Skeletal muscle satellite cell (primary cell): ENCODE results near the gene CSGALNACT2.

Experiments used
- H3K27me3 ChIP-seq: 2 replicates; pipeline ENCODE4 v1.7.0; 2013; ENCODE audit warnings: low read length; ENCODE audit not compliant: control insufficient read depth, insufficient read depth
- H3K36me3 ChIP-seq: 2 replicates; pipeline ENCODE4 v1.7.0; 2013; ENCODE audit warnings: mild to moderate bottlenecking, control low read depth, low read length; ENCODE audit not compliant: insufficient read depth
- H3K4me1 ChIP-seq: 2 replicates; pipeline ENCODE4 v1.7.0; 2013; ENCODE audit warnings: low read length; ENCODE audit not compliant: control insufficient read depth, insufficient read depth
- H3K4me2 ChIP-seq: 2 replicates; pipeline ENCODE4 v1.7.0; 2013; ENCODE audit warnings: mild to moderate bottlenecking, low read length
- H3K4me3 ChIP-seq: 2 replicates; pipeline ENCODE4 v1.7.0; 2013; ENCODE audit warnings: low read length
- H3K9ac ChIP-seq: 2 replicates; pipeline ENCODE4 v1.7.0; 2013; ENCODE audit warnings: mild to moderate bottlenecking, low read depth, low read length, moderate library complexity
- H3K9me3 ChIP-seq: replicated peaks from 2 replicates; pipeline ENCODE4 v1.7.0; 2013; ENCODE audit warnings: mild to moderate bottlenecking, control low read depth, low read length

The CSGALNACT2 gene

DNA sequence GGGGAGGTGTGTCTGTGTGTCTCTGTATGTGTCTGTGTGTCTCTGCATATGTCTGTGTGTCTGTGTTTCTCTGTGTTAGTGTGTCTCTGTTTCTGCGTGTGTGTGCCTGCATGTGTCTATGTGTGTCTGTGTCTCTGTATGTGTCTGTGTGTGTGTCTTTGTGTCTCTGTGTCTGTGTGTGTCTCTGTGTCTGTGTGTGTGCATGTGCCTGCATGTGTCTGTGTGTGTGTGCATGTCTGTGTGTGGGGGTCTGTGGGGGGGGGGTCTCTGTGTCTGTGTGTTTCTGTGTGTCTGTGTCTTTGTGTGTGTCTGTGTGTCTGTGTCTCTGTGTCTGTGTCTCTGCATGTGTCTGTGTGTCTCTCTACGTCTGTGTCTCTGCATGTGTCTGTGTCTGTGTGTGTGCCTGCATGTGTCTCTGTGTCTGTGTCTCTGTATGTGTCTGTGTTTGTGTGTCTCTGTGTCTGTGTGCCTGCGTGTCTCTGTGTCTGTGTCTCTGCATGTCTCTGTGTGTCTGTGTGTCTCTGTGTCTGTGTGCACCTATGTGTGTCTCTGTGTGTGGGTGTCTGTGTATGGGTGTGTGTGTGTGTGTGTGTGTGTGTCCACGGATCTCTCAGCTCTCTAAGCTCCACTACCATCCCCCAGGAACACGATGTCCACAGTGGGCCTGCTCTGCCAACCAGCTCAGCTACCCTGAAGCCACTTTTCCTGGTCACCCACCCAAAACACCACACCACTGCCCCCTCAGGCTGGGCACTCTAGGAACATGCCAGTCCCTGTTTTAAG lies 87.0 kb downstream of the CSGALNACT2 start:
- Histone ChIP-seq H3K4me2 (no peak overlapping the region), H3K36me3 (no peaks in the 10 kb centered on the region), H3K9ac (no peak overlapping the region), H3K9me3 (no peaks in the 10 kb centered on the region), H3K27me3 (peaks cover 78% of the 10 kb centered on the region), H3K4me1 (no peaks in the 10 kb centered on the region), H3K4me3 (no peak overlapping the region)

- no peak overlapping the region for H3K9ac ChIP-seq
- H3K4me3 ChIP-seq: no peak overlapping the region
- H3K4me1 ChIP-seq: no peaks in the 10 kb centered on the region
- peaks cover 83% of the 10 kb centered on the region for H3K27me3 ChIP-seq
- H3K9me3 ChIP-seq: no peaks in the 10 kb centered on the region
- H3K4me2 ChIP-seq: no peak overlapping the region
- no peaks in the 10 kb centered on the region for H3K36me3 ChIP-seq
These were observed 87.5 kb downstream of the CSGALNACT2 start for GRCh38 chr10:43225787-43226153.

DNA sequence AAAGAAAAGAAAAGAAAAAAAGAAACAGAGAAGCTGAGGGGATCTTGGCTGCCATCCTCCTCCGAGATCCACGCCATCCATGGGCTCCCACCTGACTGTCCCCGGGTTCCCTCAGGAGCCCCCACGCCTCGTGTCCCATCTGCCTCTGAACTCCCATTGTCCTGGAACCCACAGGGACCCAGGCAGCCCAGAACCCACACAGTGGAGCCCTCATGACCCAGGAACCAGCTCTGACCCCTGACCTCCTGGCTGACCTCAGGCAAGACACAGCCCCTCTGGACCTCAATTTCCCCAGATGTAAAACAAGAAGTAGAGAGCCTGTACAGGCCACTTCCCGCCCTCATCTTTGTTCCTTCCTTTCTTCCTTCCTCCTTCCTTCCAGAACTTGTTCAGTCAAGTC lies 88.2 kb downstream of the CSGALNACT2 start:
- H3K4me3 ChIP-seq: no peak overlapping the region
- H3K9me3 ChIP-seq: no peaks in the 10 kb centered on the region
- H3K9ac ChIP-seq: no peak overlapping the region
- H3K36me3 ChIP-seq: no peaks in the 10 kb centered on the region
- H3K27me3 ChIP-seq: peaks cover 87% of the 10 kb centered on the region
- H3K4me1 ChIP-seq: no peaks in the 10 kb centered on the region
- H3K4me2 ChIP-seq: no peak overlapping the region

GRCh38 chr10:43226851-43227845 lies 88.9 kb downstream of the CSGALNACT2 start:
- H3K9ac ChIP-seq: no peak overlapping the region
- no peaks in the 10 kb centered on the region for H3K36me3 ChIP-seq
- H3K9me3 ChIP-seq: no peaks in the 10 kb centered on the region
- H3K27me3 ChIP-seq: peaks cover 85% of the 10 kb centered on the region
- H3K4me2 ChIP-seq: no peak overlapping the region
- H3K4me1 ChIP-seq: no peaks in the 10 kb centered on the region
- no peak overlapping the region for H3K4me3 ChIP-seq

DNA sequence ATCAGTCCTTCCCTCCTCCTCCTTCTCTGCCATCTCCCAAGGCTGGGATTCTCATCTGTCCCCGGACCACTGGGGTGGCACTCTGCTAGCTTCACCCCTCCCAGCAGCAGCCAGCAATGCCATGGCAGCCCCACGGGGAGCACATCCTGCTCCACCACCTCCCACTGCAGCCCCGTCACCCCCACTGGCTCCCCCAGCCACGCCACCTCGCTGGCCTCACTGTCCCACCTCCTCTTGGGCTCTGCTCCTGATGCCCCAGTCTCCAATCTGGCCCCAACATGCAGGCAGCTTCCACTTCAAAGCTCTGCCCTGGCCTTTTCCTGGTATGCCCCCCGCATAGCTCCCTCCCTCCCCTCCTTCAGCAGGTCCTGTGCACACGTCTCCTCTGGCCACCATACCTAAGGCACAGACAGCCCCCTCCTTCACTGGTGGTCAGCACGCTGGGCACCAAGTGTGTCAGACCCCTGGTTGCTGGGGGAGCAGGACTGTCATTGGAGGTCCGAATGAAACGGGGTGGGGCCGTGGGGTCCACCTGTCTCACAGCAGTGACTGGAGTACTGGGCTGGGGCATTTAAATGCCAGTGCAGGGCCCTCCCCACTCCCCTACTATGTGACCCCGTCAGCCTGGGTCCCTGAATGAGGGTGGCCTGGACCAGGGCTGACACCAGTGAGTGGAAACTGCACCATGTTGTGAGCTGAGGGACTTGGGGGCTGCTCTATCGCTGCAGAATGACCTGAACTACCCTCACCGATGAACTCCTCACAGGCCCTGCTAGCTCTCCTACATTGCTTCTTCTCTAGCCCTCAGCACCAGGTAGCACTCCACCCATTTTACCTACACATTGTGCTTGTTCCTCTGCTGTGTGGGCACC lies 89.9 kb downstream of the CSGALNACT2 start:
- no peaks in the 10 kb centered on the region for H3K36me3 ChIP-seq
- no peaks in the 10 kb centered on the region for H3K4me1 ChIP-seq
- no peak overlapping the region for H3K4me3 ChIP-seq
- no peak overlapping the region for H3K9ac ChIP-seq
- H3K9me3 ChIP-seq: no peaks in the 10 kb centered on the region
- no peak overlapping the region for H3K4me2 ChIP-seq
- H3K27me3 ChIP-seq: peaks cover 82% of the 10 kb centered on the region

DNA sequence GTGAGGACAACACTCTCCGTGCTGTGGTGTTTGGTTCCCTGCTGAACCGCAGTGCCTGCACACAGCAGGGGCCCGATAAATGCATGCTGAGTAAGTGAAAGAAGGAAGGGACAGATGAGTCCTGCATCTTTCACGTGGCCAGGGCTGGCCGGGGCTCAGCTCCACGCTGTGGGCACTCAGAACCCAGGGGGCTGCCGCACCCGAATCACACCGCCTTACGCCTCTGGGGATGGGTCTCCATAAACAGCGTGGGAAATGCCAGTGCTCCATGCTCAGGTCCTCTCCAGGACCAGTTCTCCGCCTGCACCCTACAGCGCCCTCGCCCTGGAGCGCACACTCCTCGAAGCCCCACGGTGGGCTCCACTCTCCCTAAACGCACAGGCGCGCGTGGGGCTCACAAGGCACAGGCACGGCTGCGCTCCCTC lies 90.5 kb downstream of the CSGALNACT2 start:
- Histone ChIP-seq H3K36me3 (no peaks in the 10 kb centered on the region), H3K4me1 (no peaks in the 10 kb centered on the region), H3K9me3 (no peaks in the 10 kb centered on the region), H3K4me2 (no peak overlapping the region), H3K27me3 (peaks cover 82% of the 10 kb centered on the region), H3K9ac (no peak overlapping the region), H3K4me3 (no peak overlapping the region)

DNA sequence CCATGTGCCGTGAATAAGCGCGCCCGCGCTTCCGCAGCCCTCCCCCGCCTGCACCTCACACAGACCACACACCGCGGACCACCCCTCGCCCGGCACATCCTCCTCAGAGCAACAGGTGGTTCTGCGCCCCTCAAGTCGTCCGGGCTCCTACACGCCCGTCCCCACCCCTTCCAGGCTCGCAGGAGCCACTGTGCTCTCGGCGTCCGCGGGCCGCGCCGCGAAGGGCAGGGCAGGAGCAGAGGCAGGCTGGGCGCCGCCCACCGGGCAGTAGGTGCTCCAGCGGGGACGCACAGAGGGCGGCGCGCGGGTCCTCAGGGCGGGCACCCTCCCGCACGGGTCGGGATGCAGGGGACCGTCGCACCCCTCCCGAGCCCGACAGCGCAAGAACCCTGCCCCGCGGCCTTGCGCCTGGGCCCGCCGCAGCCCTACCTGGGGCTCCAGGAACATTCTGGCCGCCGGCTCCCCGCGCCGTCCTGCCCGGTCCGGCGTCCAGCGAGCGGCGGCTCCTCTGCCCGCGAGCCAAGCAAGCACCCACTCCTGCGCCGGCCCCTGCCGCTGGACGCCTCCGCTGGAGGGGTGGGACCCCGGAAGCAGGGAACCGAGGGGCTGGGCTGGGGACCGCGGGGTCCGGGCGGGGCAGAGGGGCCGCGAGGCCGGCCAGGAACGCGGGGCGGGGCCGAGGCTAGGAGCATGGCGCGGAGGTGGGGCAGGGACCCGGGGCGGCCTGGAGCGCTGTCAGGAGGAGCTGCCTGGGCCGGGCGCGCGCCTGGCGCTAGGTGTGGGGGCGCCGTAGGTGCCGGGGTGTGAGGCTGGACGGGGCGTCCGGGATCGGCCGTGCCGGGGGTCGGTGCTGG lies 91.2 kb downstream of the CSGALNACT2 start:
- peak overlapping the region; percentile 33 for H3K4me2 ChIP-seq
- no peaks in the 10 kb centered on the region for H3K4me1 ChIP-seq
- no peaks in the 10 kb centered on the region for H3K9me3 ChIP-seq
- H3K9ac ChIP-seq: no peak overlapping the region
- H3K4me3 ChIP-seq: no peak overlapping the region
- peaks cover 80% of the 10 kb centered on the region for H3K27me3 ChIP-seq
- H3K36me3 ChIP-seq: no peaks in the 10 kb centered on the region

DNA sequence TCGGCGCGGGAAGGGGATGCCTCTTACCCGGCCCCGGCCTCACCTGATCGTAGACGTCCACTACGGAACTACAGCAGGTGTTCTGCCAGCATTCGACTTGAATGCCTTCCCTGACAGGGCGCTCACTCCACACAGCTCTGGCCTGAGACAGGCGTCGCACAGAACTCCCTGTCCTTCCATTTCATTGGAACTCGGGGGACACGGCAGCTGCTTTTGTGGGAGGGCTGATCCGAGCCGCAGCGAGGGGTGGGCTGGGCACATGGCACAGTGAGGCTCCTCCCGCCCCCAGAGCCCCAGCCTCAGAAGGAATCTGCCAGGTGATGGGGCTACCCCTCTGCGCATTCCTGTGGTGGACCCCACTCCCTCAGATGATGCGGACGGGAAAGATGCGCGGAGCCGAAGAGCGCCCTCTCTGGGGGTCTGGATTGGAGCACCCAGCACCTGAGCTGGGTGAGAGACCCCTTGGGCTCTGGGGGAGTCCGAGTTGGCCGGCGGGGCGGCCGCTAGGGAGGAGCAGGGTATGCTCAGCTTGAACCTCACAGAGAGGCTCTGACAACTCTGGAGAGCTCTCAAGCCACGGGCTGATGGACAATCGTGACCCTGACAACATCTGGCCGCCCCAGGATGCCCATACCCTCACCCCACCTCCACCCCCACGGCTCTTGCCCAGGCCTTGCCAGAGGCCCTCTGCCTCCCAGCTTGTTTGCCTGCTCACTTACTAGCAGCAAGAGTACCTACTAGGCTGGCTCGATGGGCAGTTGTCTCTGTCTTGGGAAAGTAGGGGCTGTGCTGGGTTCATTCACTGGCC lies 92.1 kb downstream of the CSGALNACT2 start:
- H3K36me3 ChIP-seq: no peaks in the 10 kb centered on the region
- H3K9ac ChIP-seq: no peak overlapping the region
- H3K4me1 ChIP-seq: no peaks in the 10 kb centered on the region

DNA sequence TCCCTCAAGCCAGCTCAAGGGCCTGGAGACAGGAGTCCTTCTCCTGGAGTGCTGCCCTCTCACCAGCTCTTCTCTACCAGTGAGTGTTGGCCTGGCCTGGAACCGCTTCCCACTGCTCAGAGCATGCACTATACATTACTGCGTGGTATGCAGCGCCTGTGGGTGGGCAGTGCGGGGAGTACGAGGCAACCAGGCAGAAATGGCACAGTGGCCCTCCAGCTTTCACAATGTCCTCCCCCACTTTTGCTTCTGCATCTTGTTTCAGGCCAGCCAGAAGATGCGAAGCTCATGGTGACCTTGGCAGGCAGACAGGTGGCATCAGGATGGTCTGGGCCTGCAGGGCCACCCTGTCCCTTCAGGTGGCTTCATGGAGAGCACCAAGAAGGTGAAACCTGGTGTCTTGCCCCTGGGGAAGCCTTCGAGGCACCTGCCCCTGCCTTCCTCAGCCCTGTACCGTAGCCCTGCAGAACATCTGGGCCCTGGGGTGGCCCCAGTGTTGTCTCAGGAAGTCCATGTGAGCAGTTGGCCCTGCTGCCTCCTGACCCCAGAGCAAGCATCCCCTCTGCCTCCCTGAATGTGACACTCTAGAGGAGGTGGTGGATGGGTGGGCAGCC lies 92.8 kb downstream of the CSGALNACT2 start:
- H3K27me3 ChIP-seq: peaks cover 78% of the 10 kb centered on the region
- H3K4me3 ChIP-seq: no peak overlapping the region
- no peaks in the 10 kb centered on the region for H3K9me3 ChIP-seq
- H3K4me1 ChIP-seq: no peaks in the 10 kb centered on the region
- no peak overlapping the region for H3K9ac ChIP-seq
- H3K36me3 ChIP-seq: no peaks in the 10 kb centered on the region
- no peak overlapping the region for H3K4me2 ChIP-seq

More for the DNA sequence above, 92.1 kb downstream of the CSGALNACT2 start:
- H3K9me3 ChIP-seq: no peaks in the 10 kb centered on the region
- peaks cover 82% of the 10 kb centered on the region for H3K27me3 ChIP-seq
- H3K4me3 ChIP-seq: no peak overlapping the region
- H3K4me2 ChIP-seq: no peak overlapping the region
